ENCODE measurements around the gene GABRA5.
"Not testable (repeated sequence)": the region's sequence is repeated elsewhere in the genome, so short reads cannot be mapped to it uniquely, and the experiment has no call there.

The GABRA5 gene

GRCh38 chr15:26879706-26880105 is 12.8 kb downstream of the GABRA5 start:
- DNase-seq, result no peak

GRCh38 chr15:26882112-26882511 is 15.2 kb downstream of the GABRA5 start:
- DNase-seq, result no peak

GRCh38 chr15:26882616-26883365 is 15.9 kb downstream of the GABRA5 start:
- DNase-seq, result no peak

DNA sequence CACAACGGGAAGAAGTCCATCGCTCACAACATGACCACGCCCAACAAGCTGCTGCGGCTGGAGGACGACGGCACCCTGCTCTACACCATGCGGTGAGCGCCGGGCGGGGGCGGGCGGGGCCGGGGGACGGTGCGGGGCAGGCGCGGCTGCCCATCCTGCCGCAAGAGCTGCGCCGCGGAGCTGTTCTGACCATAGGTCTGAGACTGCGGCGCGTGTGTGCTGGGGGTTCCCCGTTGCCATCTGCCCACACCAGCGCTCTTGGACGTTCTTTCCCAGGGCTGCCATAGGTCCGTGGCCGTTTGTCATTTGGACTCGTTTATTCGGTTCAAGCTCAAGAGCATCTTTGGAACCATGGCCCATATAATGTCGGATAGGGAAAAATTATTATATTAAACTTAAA is 16.6 kb downstream of the GABRA5 start:
- no peak for DNase-seq

DNA sequence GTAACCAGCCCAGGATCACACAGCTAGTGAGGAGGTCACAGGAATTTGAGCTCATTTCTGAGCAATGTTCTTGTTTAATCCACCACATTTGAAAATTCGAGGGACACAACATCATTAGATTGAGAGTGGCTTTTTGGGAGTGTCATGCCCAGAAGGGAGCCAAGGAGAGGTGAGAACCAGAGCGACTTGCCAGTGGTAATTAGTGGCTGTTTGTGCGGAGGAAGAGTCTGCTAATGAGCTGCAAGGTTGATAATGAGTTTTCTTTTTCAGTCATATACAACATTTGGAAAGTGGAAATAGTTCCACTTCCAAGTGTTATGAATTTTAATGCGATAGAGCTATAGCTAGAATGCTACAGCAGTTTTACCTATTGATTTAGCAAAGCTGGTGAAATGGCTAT is 19.7 kb downstream of the GABRA5 start:
- no peak for DNase-seq

- DNase-seq, result no peak
Observed at GRCh38 chr15:26887926-26888666, 21.2 kb downstream of the GABRA5 start.

- no peak for DNase-seq
Observed at GRCh38 chr15:26888761-26889160, 21.9 kb downstream of the GABRA5 start.

DNA sequence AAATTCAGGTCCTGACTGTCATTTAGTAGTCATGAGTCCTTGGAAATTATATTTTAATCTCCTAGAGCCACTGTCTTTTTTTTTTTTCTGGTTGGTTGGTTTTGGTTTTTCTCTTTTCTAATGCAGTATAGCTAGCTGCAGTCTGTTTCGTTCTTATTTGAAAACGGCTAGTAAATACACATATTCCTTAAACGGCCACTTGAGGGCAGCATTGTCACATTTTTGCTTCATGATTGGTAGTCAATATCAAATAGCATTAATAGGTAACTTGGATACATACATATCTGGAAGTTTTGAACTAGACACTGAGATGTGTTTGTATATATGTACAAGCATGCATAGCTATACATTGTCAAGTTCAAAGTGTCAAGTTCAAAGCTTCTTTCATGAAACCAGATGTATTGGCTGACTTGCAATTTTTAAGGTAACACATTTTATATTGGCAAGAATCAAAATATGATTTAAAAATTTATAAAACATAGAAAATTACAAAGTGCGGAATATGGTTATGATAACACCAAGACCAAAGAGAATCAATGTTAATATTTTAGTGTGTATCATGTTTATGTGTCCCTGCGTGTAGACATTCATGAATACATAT is 22.5 kb downstream of the GABRA5 start:
- DNase-seq, result peak; percentile 47 to 68

GRCh38 chr15:26890451-26890850 is 23.6 kb downstream of the GABRA5 start:
- no peak for DNase-seq

- no peak for DNase-seq
Observed at GRCh38 chr15:26890988-26891387, 24.1 kb downstream of the GABRA5 start.

DNA sequence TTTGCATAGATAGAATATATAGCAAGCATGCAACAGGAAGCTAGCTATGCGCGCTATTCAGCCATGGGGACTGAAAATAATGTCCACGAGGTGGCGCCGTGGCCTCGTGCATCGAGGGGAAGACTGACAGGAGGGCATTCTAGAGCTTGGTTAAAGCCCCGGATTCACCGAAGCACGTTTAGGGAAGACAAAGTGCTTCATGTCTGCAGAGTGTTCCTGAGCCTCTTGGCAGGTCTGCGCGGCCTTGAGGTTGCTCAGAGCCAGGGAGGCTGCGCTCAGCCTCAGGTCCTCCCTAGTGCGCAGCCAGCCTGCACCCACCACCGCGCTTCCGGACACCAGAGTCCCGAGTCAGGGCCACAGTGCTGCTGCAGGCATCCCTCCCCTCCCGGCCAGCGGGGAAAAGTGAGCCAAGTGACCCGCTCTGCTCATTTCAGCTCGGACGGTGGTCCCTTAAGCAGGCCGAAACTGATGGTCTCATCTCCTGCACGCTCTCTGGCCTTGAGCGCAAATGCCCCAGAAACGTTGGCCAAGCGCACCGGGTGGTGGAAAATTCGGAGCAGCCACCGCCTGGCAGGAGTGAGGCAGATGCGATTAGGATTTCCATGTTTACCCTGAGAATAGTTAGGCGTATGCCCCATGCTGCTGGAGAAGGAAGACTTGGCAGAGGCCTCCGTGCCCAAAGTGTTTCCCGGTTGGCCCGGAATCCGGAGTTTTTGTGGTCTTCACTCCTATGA is 24.8 kb downstream of the GABRA5 start:
- DNase-seq, result peak; percentile 26 to 73

DNA sequence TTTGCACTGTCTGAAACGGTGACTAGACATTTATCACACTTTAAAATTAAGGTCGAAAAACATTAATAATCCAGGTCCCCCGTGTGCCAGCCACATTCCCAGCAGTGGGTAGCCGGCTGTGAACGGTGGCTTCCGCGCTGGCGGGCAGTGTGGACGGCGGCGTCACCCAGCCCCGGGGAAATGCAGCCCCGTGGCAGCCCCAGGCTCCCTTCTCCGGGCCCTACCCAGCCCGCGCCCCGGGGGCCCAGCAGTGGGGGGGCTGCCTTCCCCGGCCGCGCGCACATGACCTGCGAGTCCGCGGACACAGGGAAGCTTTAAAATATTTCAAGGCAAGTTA is 25.3 kb downstream of the GABRA5 start:
- DNase-seq, result no peak

- DNase-seq, result no peak
Observed at GRCh38 chr15:26892678-26893077, 25.8 kb downstream of the GABRA5 start.

DNA sequence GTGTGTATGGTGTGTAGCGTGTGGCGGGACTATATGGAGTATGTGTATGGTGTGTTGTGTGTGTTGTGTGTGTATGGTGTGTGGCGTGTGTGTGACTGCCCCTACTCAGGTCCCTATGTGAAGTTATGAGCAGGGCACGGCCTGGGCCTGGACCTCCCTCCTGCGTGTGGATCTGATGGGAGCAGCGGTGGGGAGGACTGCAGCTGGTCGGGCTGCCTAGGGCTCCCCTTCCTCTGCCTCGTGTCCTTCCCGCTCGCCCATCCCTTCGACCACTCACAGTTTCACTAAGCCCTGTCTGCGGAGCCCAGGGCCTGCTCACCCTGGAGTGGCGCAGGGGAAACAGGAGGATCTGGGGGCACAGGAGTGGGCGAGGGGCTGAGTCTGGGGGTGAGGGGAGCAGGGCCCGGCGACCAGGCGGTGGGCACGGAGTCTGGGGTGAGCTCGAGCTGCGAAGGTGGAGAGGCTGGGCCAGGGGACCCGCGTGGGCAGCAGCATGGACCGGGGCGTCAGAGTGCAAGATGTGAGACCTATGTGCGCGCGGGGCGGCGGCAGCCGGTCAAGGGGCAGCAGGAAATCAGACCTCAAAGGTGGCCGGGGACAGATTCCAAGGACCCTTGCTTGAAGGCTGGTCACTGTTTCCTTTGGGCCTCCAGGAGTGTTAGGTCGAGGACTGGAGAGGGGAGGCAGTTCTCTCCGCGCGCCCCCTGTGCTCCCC is 26.6 kb downstream of the GABRA5 start:
- no peak for DNase-seq

DNA sequence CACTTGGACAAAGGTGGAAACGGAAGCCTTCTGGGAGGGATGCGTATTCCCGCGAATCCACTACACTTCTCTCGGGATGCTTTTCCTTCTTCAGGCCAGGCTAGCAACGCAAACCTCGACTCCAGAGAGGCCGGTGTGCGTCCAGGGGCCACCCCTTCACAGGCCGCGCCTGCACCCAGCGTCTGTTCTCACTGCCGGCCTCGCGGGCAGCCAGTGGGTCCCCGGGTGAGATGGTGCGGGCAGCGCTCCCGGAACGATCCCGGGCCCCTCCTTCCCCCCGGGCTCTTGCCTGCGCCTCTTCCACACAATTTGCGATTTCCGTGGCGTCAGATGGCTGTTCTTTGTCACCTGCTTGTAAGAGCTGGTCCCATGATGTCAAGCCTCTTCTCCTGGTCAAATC is 27.3 kb downstream of the GABRA5 start:
- DNase-seq, result no peak

GRCh38 chr15:26895346-26895745 is 28.5 kb downstream of the GABRA5 start:
- DNase-seq, result not testable (repeated sequence)

DNA sequence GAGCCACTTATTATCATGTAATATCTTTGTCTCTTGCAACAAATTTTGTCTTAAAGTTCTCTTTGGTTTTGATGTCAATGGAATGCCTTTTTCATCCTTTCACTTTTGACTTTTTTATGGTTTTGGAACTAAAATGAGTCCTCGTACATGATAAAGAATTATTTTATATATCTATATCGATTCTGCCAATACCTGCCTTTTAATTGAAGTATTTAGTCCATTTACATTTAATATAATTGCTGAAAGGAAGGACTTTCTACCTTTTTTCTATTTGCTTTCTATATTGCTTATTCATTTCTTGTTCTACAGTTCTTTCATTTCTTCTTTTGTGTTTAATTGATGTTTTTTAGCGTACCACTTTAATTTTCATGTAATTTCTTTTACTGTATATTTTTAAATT is 32.8 kb downstream of the GABRA5 start:
- no peak for DNase-seq

- DNase-seq, result no peak
Observed at GRCh38 chr15:26901041-26901440, 34.2 kb downstream of the GABRA5 start.

GRCh38 chr15:26910715-26911114 is 43.9 kb downstream of the GABRA5 start:
- no peak for DNase-seq

GRCh38 chr15:26921433-26921832 is 54.6 kb downstream of the GABRA5 start:
- no peak for DNase-seq

- DNase-seq, result no peak
Observed at GRCh38 chr15:26926081-26926480, 59.2 kb downstream of the GABRA5 start.

DNA sequence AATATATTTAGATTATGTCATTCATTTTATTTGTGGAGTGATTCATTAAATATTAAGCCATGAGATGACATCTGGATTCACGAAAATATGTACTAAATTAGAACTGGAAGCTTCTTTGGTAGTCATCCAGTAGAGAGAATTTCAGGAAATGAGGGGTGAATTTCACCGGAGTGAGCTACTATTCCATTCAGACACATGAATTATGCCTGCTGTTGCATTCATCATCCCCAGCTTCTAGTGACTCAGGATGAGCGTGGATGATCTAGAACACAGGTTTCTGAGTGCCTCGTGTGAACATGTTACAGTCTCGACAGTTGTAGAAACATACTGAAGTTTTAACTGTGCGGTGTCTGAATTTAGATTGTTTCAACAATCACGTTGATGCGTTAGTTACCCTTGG is 61.2 kb downstream of the GABRA5 start:
- DNase-seq, result no peak

DNA sequence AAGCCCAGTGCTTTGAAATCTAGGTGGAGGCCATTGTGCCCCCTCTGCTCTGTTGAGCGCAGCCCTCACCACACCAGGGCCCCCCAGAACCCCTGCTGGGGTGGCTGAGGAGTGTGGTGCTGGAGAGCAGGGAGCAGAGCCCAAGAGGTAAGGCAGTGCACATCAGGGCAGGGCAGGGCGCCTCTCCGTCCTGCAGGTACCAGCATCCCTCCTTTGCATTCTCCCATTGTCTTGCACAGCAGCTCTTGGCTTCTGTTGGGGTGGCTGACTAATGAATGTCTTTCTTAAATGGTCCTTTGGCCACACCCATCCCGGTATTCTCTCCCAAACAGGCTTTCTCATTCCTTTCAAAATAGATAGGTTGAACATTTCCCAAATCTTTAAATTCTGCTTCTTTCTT is 62.7 kb downstream of the GABRA5 start:
- no peak for DNase-seq
